ENCODE data around the gene ETFBKMT. TPM values are rescaled to one million over a fixed set of nuclear protein-coding genes. Genes with fewer than 3 reads are reported as not detected.

Gene ETFBKMT
- total RNA-seq, 1 experiment from 2014 or later = 1.7 TPM

- ChIA-PET RAD21 (ENCODE audit: low non-redundant PET in 1 of 2, low total read pairs in 2 of 2, uncharacterized antibody in 2 of 2, unreplicated experiment in 2 of 2) (no interaction called here), CTCF (no interaction called here), POLR2A (no interaction called here)
- Histone ChIP-seq H3K9ac (ENCODE audit: low read length) (no peak overlapping the region), H3K9me2 (ENCODE audit: insufficient read depth) (no peaks in the 10 kb centered on the region), H3K36me3 (ENCODE audit: control insufficient read depth in 1 of 2, insufficient read depth in 2 of 2, low read length in 2 of 2) (no peaks in the 10 kb centered on the region), H3K79me2 (ENCODE audit: insufficient read depth, low read length) (no peaks in the 10 kb centered on the region), H4K20me1 (ENCODE audit: insufficient read depth) (no peaks in the 10 kb centered on the region), H3K27me3 (ENCODE audit: insufficient read depth, low read length) (no peaks in the 10 kb centered on the region), H3K4me1 (ENCODE audit: control insufficient read depth in 1 of 2, insufficient read depth in 2 of 2, low read length in 2 of 2) (no peaks in the 10 kb centered on the region), H2AFZ (ENCODE audit: low read depth, low read length, poor library complexity, severe bottlenecking) (no peak overlapping the region), H3K9me3 (ENCODE audit: control insufficient read depth in 1 of 2, insufficient read depth in 1 of 2, low read depth in 1 of 2, low read length in 2 of 2) (no peaks in the 10 kb centered on the region), H3K4me3 (replicated peaks in 1 of 2; ENCODE audit: low read depth in 1 of 2, low read length in 2 of 2) (no peak overlapping the region), H3K4me2 (ENCODE audit: low read length) (no peak overlapping the region), H3K27ac (ENCODE audit: low read depth, low read length) (no peak overlapping the region)
- BruUV-seq (replicated peaks) = no TSS peak
- intact Hi-C loops (cut with micrococcal nuclease) = no loop called here
- DNase-seq (ENCODE audit: low read depth, low spot score) (no peak), ATAC-seq (no peak)
- TF ChIP-seq CBX3 (IDR thresholded peaks at IDR 0.05; ENCODE audit: low read depth) = no peak
- TF ChIP-seq RAD21 (IDR thresholded peaks at IDR 0.05; ENCODE audit: low read depth) = no peak
- TF ChIP-seq, protein P1, sequence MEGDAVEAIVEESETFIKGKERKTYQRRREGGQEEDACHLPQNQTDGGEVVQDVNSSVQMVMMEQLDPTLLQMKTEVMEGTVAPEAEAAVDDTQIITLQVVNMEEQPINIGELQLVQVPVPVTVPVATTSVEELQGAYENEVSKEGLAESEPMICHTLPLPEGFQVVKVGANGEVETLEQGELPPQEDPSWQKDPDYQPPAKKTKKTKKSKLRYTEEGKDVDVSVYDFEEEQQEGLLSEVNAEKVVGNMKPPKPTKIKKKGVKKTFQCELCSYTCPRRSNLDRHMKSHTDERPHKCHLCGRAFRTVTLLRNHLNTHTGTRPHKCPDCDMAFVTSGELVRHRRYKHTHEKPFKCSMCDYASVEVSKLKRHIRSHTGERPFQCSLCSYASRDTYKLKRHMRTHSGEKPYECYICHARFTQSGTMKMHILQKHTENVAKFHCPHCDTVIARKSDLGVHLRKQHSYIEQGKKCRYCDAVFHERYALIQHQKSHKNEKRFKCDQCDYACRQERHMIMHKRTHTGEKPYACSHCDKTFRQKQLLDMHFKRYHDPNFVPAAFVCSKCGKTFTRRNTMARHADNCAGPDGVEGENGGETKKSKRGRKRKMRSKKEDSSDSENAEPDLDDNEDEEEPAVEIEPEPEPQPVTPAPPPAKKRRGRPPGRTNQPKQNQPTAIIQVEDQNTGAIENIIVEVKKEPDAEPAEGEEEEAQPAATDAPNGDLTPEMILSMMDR (IDR thresholded peaks at IDR 0.05 in 2 of 3, conservative IDR thresholded peaks at IDR 0.05 in 1 of 3; ENCODE audit: borderline replicate concordance in 1 of 3, insufficient read depth in 1 of 3, low read depth in 2 of 3, low read length in 2 of 3) = no peak
- TF ChIP-seq EZH2phosphoT487 (IDR thresholded peaks at IDR 0.05; ENCODE audit: borderline replicate concordance) = no peak
- TF ChIP-seq YY1 (IDR thresholded peaks at IDR 0.05; ENCODE audit: extremely low read depth, insufficient replicate concordance, low read depth, low read length) = no peak
- TF ChIP-seq, protein P2, sequence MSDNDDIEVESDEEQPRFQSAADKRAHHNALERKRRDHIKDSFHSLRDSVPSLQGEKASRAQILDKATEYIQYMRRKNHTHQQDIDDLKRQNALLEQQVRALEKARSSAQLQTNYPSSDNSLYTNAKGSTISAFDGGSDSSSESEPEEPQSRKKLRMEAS (IDR thresholded peaks at IDR 0.05) = no peak
- no peak for TF ChIP-seq TCF7L2 (IDR thresholded peaks at IDR 0.05; ENCODE audit: borderline replicate concordance, extremely low read depth, insufficient read depth, insufficient read length)
- TF ChIP-seq, protein P3, sequence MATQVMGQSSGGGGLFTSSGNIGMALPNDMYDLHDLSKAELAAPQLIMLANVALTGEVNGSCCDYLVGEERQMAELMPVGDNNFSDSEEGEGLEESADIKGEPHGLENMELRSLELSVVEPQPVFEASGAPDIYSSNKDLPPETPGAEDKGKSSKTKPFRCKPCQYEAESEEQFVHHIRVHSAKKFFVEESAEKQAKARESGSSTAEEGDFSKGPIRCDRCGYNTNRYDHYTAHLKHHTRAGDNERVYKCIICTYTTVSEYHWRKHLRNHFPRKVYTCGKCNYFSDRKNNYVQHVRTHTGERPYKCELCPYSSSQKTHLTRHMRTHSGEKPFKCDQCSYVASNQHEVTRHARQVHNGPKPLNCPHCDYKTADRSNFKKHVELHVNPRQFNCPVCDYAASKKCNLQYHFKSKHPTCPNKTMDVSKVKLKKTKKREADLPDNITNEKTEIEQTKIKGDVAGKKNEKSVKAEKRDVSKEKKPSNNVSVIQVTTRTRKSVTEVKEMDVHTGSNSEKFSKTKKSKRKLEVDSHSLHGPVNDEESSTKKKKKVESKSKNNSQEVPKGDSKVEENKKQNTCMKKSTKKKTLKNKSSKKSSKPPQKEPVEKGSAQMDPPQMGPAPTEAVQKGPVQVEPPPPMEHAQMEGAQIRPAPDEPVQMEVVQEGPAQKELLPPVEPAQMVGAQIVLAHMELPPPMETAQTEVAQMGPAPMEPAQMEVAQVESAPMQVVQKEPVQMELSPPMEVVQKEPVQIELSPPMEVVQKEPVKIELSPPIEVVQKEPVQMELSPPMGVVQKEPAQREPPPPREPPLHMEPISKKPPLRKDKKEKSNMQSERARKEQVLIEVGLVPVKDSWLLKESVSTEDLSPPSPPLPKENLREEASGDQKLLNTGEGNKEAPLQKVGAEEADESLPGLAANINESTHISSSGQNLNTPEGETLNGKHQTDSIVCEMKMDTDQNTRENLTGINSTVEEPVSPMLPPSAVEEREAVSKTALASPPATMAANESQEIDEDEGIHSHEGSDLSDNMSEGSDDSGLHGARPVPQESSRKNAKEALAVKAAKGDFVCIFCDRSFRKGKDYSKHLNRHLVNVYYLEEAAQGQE (IDR thresholded peaks at IDR 0.05; ENCODE audit: low read depth) = no peak
- TF ChIP-seq ZNF274 (IDR thresholded peaks at IDR 0.05; ENCODE audit: low read depth, low read length) = no peak
- TF ChIP-seq SP1 (IDR thresholded peaks at IDR 0.05; ENCODE audit: low read depth) = no peak
- no peak for TF ChIP-seq SIN3A (IDR thresholded peaks at IDR 0.05; ENCODE audit: low read depth)
- no peak for TF ChIP-seq JUND (IDR thresholded peaks at IDR 0.05)
- TF ChIP-seq EGR1 (IDR thresholded peaks at IDR 0.05; ENCODE audit: low read depth) = no peak
- TF ChIP-seq, protein P4, sequence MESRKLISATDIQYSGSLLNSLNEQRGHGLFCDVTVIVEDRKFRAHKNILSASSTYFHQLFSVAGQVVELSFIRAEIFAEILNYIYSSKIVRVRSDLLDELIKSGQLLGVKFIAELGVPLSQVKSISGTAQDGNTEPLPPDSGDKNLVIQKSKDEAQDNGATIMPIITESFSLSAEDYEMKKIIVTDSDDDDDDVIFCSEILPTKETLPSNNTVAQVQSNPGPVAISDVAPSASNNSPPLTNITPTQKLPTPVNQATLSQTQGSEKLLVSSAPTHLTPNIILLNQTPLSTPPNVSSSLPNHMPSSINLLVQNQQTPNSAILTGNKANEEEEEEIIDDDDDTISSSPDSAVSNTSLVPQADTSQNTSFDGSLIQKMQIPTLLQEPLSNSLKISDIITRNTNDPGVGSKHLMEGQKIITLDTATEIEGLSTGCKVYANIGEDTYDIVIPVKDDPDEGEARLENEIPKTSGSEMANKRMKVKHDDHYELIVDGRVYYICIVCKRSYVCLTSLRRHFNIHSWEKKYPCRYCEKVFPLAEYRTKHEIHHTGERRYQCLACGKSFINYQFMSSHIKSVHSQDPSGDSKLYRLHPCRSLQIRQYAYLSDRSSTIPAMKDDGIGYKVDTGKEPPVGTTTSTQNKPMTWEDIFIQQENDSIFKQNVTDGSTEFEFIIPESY (IDR thresholded peaks at IDR 0.05; ENCODE audit: extremely low read depth, insufficient replicate concordance, low read length) = no peak
These were observed 37.5 kb upstream of the ETFBKMT start for GRCh38 chr12:31622038-31622437.

Data from HCT116 (cell line).